CD4-positive, alpha-beta memory T cell (primary cell): ENCODE results near the gene MAN1C1. TPM values are rescaled to one million over a fixed set of nuclear protein-coding genes. Genes with fewer than 3 reads are reported as not detected.

Experiments used
- CTCF ChIA-PET: fragments of 350-600 bp; sonication (Branson Sonifier 250); formaldehyde crosslinking; loops from one replicate; lab custom pipeline; 2021; ENCODE audit warnings: inconsistent platforms; ENCODE audit not compliant: partially characterized antibody; lab: Charles Lee
- POLR2A ChIA-PET: fragments of 350-600 bp; sonication (Branson Sonifier 250); formaldehyde crosslinking; loops from one replicate; lab custom pipeline; 2021; ENCODE audit not compliant: partially characterized antibody; lab: Charles Lee
- DNase-seq, 5 donors: peaks; one replicate each; pipeline versions ENCODE4 v3.0.0 to v3.0.0-alpha.2; 2020 to 2022; ENCODE audit warnings: mixed read lengths in 1 of 5
- H3K27ac ChIP-seq: one replicate; pipeline ENCODE4 v1.7.0; 2013; ENCODE audit warnings: low read depth, low read length
- H3K27me3 ChIP-seq: 2 replicates; pipeline ENCODE4 v1.7.0; 2013; ENCODE audit warnings: mild to moderate bottlenecking, low read length, moderate library complexity; ENCODE audit not compliant: insufficient read depth
- H3K36me3 ChIP-seq: 2 replicates; pipeline ENCODE4 v1.7.0; 2013; ENCODE audit warnings: mild to moderate bottlenecking, low read length, moderate library complexity; ENCODE audit not compliant: insufficient read depth
- H3K4me1 ChIP-seq: 2 replicates; pipeline ENCODE4 v1.7.0; 2013; ENCODE audit warnings: mild to moderate bottlenecking, low read length, moderate library complexity; ENCODE audit not compliant: insufficient read depth
- H3K4me3 ChIP-seq, 2 donors: one replicate each; pipeline ENCODE4 v1.7.0; 2013; ENCODE audit warnings: low read length in 2 of 2, mild to moderate bottlenecking in 1 of 2
- H3K9me3 ChIP-seq, 2 donors: one replicate each; pipeline ENCODE4 v1.7.0; 2013; ENCODE audit warnings: low read length in 2 of 2, control low read depth in 1 of 2; ENCODE audit not compliant: control insufficient read depth in 1 of 2
- H3K27ac Mint-ChIP-seq, 7 donors: one replicate each; pipeline ENCODE4 v1.8.0; 2020 to 2021; ENCODE audit warnings: mixed read lengths in 7 of 7, mild to moderate bottlenecking in 6 of 7, inconsistent platforms in 3 of 7, moderate library complexity in 3 of 7
- H3K27me3 Mint-ChIP-seq, 2 donors: one replicate each; pipeline ENCODE4 v1.8.0; 2020 to 2021; ENCODE audit warnings: mixed read lengths in 2 of 2
- H3K36me3 Mint-ChIP-seq, 2 donors: one replicate each; pipeline ENCODE4 v1.8.0; 2020 to 2021; ENCODE audit warnings: mixed read lengths in 2 of 2, inconsistent platforms in 1 of 2, mild to moderate bottlenecking in 1 of 2
- H3K4me1 Mint-ChIP-seq, 4 donors: one replicate each; pipeline ENCODE4 v1.8.0; 2020 to 2021; ENCODE audit warnings: mixed read lengths in 4 of 4, mild to moderate bottlenecking in 1 of 4
- H3K4me3 Mint-ChIP-seq, 8 donors: one replicate each; pipeline ENCODE4 v1.8.0; 2020 to 2021; ENCODE audit warnings: mixed read lengths in 8 of 8, mild to moderate bottlenecking in 7 of 8, moderate library complexity in 6 of 8, inconsistent platforms in 3 of 8
- H3K9me3 Mint-ChIP-seq, 8 donors: one replicate each; pipeline ENCODE4 v1.8.0; 2020 to 2021; ENCODE audit warnings: mixed read lengths in 8 of 8, mild to moderate bottlenecking in 5 of 8, inconsistent platforms in 3 of 8, moderate library complexity in 1 of 8
- intact Hi-C: fragments of 100-400 bp; cut with micrococcal nuclease; formaldehyde crosslinking; loops from one replicate; pipeline ENCODE4 v1.15.1; 2023
- polyA plus RNA-seq, 2 donors: library from polyadenylated mRNA; unstranded; fragments of 300-500 nt; fragmentation: Illumina TruSeq; gene quantifications; one replicate each; pipeline ENCODE4 v1.2.3, GENCODE V29; 2021
- total RNA-seq, 2 experiments: library from RNA; stranded (reverse); gene quantifications; one replicate each; pipeline ENCODE4 v1.2.3, GENCODE V29; 2021

Gene MAN1C1
- total and polyA plus RNA-seq, 4 experiments from 2014 or later, result 3.6 to 45.1 (median 26.5) TPM

DNA sequence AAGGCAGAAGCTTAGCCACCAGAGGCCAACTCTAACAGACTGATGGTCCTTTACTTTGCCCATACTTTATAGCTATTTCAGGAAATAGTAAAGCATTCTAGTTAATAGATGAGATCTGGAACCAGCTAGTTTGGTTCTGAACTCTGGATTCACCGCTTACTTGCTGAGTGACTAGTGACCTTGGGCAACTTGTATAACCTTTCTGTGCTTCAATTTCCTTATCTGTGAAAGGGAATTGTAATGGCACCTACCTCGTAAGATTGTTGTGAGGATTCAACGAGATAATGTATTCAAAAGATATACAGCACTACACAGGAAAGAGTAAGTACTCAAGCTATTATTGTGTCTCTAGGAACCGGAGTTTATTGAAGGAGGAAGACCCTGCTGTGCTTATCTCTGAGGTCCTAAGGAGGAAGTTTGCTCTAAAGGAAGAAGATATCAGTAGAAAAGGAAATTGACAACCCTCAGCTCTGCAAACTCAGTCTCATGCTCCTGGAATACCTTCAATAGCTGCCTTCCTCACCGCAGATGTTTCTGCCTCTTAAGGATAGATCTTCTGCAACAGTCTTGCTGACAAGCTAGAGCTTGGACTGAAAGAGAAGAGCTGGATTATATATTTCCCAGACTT is 215.1 kb downstream of the MAN1C1 start:
- Histone ChIP-seq H3K4me3 (no peak overlapping the region), H3K36me3 (peaks cover 60% of the 10 kb centered on the region), H3K27me3 (no peaks in the 10 kb centered on the region), H3K4me1 (peaks cover 10% of the 10 kb centered on the region), H3K27ac (no peak overlapping the region), H3K9me3 (no peaks in the 10 kb centered on the region)
- intact Hi-C loops, result no loop called here
- no peak overlapping the region for H3K4me3 Mint-ChIP-seq
- H3K36me3 Mint-ChIP-seq, result peaks cover 44 to 57% of the 10 kb centered on the region in 2 donors
- ChIA-PET CTCF (interaction anchor here (1.5 kb wide), 1 partner anchor 10 kb away, joined by 5 read pairs; no protein-coding TSS in a partner anchor), POLR2A (interaction anchor here (1.5 kb wide), 1 partner anchor 11 kb away, joined by 15 read pairs; the partner anchor contains the start of gene MTFR1L)
- peaks cover 0 to 11% (median 2%) of the 10 kb centered on the region in 4 donors for H3K4me1 Mint-ChIP-seq
- DNase-seq, result no peak
- H3K27ac Mint-ChIP-seq, result peak overlapping the region in 2 of 7 donors; percentile 35 to 41
- no peaks in the 10 kb centered on the region for H3K9me3 Mint-ChIP-seq
- H3K27me3 Mint-ChIP-seq, result no peaks in the 10 kb centered on the region

DNA sequence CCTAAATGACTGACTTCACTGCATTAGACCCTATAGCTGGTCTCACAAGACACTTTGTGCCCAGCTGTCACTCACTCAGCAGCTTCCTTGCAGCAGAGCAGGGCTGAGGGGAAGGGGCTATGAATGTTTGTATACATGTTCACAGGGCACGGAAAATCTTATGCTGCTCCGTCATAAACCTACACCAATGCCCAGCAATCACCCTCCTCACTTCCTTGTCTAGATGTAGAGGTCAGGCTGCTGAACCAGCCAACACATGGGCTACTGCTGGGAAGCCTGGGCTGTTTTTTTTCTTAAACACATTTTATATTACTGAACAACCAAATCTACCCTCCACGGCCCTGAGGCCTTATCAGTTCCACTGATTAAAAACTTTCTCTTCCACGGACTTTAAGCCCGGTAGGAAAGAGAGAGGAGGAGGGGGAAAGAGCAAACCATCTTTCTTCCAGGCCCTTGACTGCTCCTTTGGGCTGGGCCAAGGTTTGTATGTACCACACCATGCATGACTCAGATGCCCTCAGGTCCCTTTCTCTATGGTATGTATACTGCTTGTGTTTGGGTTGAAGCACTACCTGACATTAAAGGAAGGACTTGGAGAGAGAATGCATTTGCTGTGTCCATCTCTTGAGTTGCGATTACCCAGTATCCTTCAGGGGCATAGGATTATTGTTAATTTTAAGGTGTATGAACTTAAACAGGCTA is 215.9 kb downstream of the MAN1C1 start:
- Histone ChIP-seq H3K4me3 (no peak overlapping the region), H3K27me3 (no peaks in the 10 kb centered on the region), H3K4me1 (peaks cover 10% of the 10 kb centered on the region), H3K9me3 (no peaks in the 10 kb centered on the region), H3K36me3 (peaks cover 56% of the 10 kb centered on the region), H3K27ac (no peak overlapping the region)
- peak overlapping the region in 1 of 7 donors; percentile 60 for H3K27ac Mint-ChIP-seq
- no peaks in the 10 kb centered on the region for H3K9me3 Mint-ChIP-seq
- POLR2A ChIA-PET, result interaction anchor here (1.5 kb wide), 1 partner anchor 12 kb away, joined by 15 read pairs; the partner anchor contains the start of gene MTFR1L
- no peaks in the 10 kb centered on the region for H3K27me3 Mint-ChIP-seq
- DNase-seq, result no peak
- no peak overlapping the region for H3K4me3 Mint-ChIP-seq
- H3K4me1 Mint-ChIP-seq, result peaks cover 0 to 11% (median 2%) of the 10 kb centered on the region in 4 donors
- H3K36me3 Mint-ChIP-seq, result peaks cover 44 to 55% of the 10 kb centered on the region in 2 donors
- CTCF ChIA-PET, result no interaction called here
- intact Hi-C loops, result no loop called here

DNA sequence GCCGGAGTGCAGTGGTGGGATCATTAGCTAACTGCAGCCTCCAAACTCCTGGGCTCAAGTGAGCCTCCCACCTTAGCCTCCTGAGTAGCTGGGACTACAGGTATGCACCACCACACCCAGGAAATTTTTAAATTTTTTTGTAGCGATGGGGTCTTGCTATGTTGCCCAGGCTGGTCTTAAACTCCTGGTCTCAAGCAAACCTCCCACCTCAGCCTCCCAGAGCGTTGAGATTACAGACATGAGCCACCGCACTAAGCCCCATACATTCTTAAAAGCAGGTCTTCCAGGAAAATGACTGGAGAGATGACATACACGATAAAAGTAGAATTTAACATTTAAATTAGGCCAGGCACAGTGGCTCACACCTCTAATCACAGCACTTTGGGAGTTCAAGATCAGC is 216.6 kb downstream of the MAN1C1 start:
- Mint-ChIP-seq H3K9me3 (no peaks in the 10 kb centered on the region), H3K36me3 (peaks cover 41 to 51% of the 10 kb centered on the region in 2 donors), H3K4me3 (no peak overlapping the region), H3K27me3 (no peaks in the 10 kb centered on the region), H3K4me1 (peaks cover 0 to 11% (median 1%) of the 10 kb centered on the region in 4 donors), H3K27ac (no peak overlapping the region)
- DNase-seq, result no peak
- Histone ChIP-seq H3K27me3 (no peaks in the 10 kb centered on the region), H3K27ac (no peak overlapping the region), H3K4me1 (peaks cover 10% of the 10 kb centered on the region), H3K36me3 (peaks cover 56% of the 10 kb centered on the region), H3K9me3 (no peaks in the 10 kb centered on the region), H3K4me3 (no peak overlapping the region)
- CTCF ChIA-PET, result no interaction called here
- intact Hi-C loops, result no loop called here
- POLR2A ChIA-PET, result no interaction called here

Other genes starting within 250 kb of the MAN1C1 start
- not detected for gene RHCE, start 196.0 kb upstream of the MAN1C1 start, total RNA-seq
- gene RHCE, start 196.0 kb upstream of the MAN1C1 start, polyA plus RNA-seq, result under 1 TPM; 0.31 to 0.61 TPM
- gene MACO1, start 185.9 kb upstream of the MAN1C1 start, total RNA-seq, result 10 to 100 TPM; 20.6 TPM
- 1 to 10 TPM; 3.1 to 8.4 TPM for gene MACO1, start 185.9 kb upstream of the MAN1C1 start, polyA plus RNA-seq
- 100 to 1,000 TPM; 201 to 210 TPM for gene LDLRAP1, start 73.2 kb upstream of the MAN1C1 start, total RNA-seq
- 100 to 1,000 TPM; 233 to 306 TPM for gene LDLRAP1, start 73.2 kb upstream of the MAN1C1 start, polyA plus RNA-seq
- gene SELENON, start 183.4 kb downstream of the MAN1C1 start, total RNA-seq, result 10 to 100 TPM; 24.8 to 26.2 TPM
- 1 to 10 TPM in 1 of 2 donors, under 1 TPM in 1; 0.65 to 6.5 TPM for gene SELENON, start 183.4 kb downstream of the MAN1C1 start, polyA plus RNA-seq
- gene MTFR1L, start 203.2 kb downstream of the MAN1C1 start, total RNA-seq, result 10 to 100 TPM; 53.3 to 57.2 TPM
- 10 to 100 TPM; 27.5 to 58.4 TPM for gene MTFR1L, start 203.2 kb downstream of the MAN1C1 start, polyA plus RNA-seq
- gene AUNIP, start 242.7 kb downstream of the MAN1C1 start, total RNA-seq, result not detected
- gene AUNIP, start 242.7 kb downstream of the MAN1C1 start, polyA plus RNA-seq, result not detected